Cardiac muscle cell (in vitro differentiated cells and primary cell): Measurements from ENCODE around the gene MRPS18A. TPM values are rescaled to one million over a fixed set of nuclear protein-coding genes. Genes with fewer than 3 reads are reported as not detected.
"Not testable (repeated sequence)": the region's sequence is repeated elsewhere in the genome, so short reads cannot be mapped to it uniquely, and the experiment has no call there.

Source experiments
- DNase-seq, 2 donors: peaks; one replicate each; pipeline versions ENCODE4 v3.0.0 to v3.0.0-alpha.2; 2010 to 2017; ENCODE audit warnings: low read depth in 1 of 2, low spot score in 1 of 2
- H3K27ac ChIP-seq: fragments of 200-600 bp; sonication (generic); 2 replicates; pipeline ENCODE4 v1.5.1; 2016
- H3K27me3 ChIP-seq: fragments of 200-600 bp; sonication (generic); 2 replicates; pipeline ENCODE4 v1.6.0; 2016; ENCODE audit warnings: control low read depth
- H3K36me3 ChIP-seq: fragments of 200-600 bp; sonication (generic); 2 replicates; pipeline ENCODE4 v1.5.1; 2016; ENCODE audit warnings: control low read depth
- H3K4me1 ChIP-seq: fragments of 200-600 bp; sonication (generic); 2 replicates; pipeline ENCODE4 v1.8.1; 2017; ENCODE audit warnings: low read depth, mild to moderate bottlenecking, mixed run types
- H3K4me3 ChIP-seq: fragments of 200-600 bp; sonication (generic); 2 replicates; pipeline ENCODE4 v1.5.1; 2016; ENCODE audit warnings: mild to moderate bottlenecking
- H3K9me3 ChIP-seq: fragments of 200-600 bp; sonication (generic); 2 replicates; pipeline ENCODE4 v1.5.1; 2017; ENCODE audit warnings: low read depth, mild to moderate bottlenecking, control low read depth
- polyA plus RNA-seq: library from polyadenylated mRNA; unstranded; fragments of >200 nt; fragmentation: Nextera tagmentation; extraction: Ambion mirVana; gene quantifications from 2 replicates; pipeline ENCODE4 v1.2.1, GENCODE V29; 2016
- total RNA-seq: library from RNA; depleted of rRNA; stranded (reverse); fragments of >200 nt; gene quantifications from 2 replicates; pipeline ENCODE4 v1.2.3, GENCODE V29; 2016
- TF ChIP-seq, protein P1 (sequence below): IDR thresholded peaks from 2 replicates; pipeline ENCODE4 v1.5.1; 2012; ENCODE audit warnings: low read depth, mild to moderate bottlenecking, low read length

Gene MRPS18A
- total and polyA plus RNA-seq, 2 experiments from 2014 or later: 65.9 to 87.0 TPM

DNA sequence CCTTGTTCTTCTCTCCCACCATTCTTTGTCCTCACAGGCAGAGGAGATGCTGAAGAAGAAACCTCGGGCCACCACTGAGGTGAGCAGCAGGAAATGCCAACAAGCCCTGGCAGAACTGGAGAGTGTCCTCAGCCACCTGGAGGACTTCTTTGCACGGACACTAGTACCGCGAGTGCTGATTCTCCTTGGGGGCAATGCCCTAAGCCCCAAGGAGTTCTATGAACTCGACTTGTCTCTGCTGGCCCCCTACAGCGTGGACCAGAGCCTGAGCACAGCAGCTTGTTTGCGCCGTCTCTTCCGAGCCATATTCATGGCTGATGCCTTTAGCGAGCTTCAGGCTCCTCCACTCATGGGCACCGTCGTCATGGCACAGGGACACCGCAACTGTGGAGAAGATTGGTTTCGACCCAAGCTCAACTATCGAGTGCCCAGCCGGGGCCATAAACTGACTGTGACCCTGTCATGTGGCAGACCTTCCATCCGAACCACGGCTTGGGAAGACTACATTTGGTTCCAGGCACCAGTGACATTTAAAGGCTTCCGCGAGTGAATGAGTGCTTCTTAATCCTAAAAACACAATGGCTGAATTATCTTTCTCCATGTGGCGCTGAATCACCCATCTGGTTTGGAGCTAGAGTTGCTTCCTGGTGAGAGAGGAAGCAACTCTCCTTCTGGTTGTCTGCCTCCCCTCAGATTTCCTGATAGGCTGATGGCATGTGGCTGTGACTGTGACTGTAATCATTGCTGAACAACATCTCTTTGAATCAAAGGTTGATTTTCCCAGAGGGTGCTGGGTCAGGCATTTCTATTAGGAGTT lies 47.4 kb downstream of the MRPS18A start:
- peaks cover 19% of the 10 kb centered on the region for H3K36me3 ChIP-seq
- H3K4me3 ChIP-seq: no peak overlapping the region
- TF ChIP-seq, protein P1, sequence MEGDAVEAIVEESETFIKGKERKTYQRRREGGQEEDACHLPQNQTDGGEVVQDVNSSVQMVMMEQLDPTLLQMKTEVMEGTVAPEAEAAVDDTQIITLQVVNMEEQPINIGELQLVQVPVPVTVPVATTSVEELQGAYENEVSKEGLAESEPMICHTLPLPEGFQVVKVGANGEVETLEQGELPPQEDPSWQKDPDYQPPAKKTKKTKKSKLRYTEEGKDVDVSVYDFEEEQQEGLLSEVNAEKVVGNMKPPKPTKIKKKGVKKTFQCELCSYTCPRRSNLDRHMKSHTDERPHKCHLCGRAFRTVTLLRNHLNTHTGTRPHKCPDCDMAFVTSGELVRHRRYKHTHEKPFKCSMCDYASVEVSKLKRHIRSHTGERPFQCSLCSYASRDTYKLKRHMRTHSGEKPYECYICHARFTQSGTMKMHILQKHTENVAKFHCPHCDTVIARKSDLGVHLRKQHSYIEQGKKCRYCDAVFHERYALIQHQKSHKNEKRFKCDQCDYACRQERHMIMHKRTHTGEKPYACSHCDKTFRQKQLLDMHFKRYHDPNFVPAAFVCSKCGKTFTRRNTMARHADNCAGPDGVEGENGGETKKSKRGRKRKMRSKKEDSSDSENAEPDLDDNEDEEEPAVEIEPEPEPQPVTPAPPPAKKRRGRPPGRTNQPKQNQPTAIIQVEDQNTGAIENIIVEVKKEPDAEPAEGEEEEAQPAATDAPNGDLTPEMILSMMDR: no peak
- H3K9me3 ChIP-seq: no peaks in the 10 kb centered on the region
- no peaks in the 10 kb centered on the region for H3K27me3 ChIP-seq
- peaks cover 14% of the 10 kb centered on the region for H3K4me1 ChIP-seq
- H3K27ac ChIP-seq: no peak overlapping the region
- no peak for DNase-seq

DNA sequence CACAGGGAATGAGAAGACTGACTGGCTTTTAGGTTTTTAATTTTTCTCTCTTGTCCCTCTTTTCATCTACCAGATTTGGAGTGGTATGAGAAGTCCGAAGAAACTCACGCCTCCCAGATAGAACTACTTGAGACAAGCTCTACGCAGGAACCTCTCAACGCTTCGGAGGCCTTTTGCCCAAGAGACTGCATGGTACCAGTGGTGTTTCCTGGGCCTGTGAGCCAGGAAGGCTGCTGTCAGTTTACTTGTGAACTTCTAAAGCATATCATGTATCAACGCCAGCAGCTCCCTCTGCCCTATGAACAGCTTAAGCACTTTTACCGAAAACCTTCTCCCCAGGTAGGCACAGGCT lies 51.3 kb downstream of the MRPS18A start:
- Histone ChIP-seq H3K4me3 (peak overlapping the region; percentile 72), H3K36me3 (peaks cover 15% of the 10 kb centered on the region), H3K9me3 (no peaks in the 10 kb centered on the region), H3K27me3 (no peaks in the 10 kb centered on the region), H3K27ac (peak overlapping the region; percentile 38), H3K4me1 (peaks cover 16% of the 10 kb centered on the region)
- DNase-seq: peak; percentile 9 to 16
- TF ChIP-seq, protein P1: no peak

DNA sequence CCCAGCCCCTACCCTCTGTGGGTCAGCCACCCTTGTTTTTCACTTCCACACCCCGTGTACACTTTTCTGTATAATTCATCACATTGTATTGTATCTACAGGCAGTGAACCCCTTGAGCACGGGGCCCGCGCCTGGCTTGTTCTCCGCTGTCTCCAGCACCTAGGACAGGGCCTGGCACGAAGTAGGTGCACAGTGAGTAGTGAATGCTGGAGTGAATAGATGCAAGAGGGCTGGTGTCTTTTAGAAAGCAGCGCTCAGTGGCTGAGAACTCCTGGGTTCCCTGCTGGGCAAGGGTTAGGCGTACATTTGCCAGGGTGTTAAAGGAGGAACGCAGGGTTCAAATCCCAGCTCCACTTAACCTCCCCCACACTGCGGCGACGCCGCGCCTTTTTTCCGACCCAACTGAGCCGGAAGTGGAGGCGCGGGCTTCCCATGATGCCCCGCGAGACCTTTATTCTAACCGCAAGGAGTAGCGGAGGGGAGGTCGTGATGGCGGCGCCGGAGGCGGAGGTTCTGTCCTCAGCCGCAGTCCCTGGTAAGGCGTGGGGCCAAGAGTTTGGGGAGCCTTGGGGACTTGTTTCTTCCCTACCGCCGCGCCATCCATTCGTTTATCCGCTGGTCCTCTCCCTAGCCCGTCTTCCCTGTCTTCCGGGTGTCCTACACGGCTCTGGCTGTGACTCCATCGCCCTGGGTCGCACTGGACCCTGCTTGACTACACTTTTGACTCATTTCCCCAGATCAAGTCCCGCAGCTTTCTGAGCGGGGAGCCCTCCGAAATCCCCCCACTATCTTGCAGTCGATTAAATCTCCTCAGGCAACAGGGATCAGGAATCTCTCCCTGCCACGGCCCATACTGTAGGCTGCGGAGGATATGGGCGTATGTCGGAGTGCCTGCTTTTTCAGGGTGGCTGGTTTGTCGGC lies 51.9 kb downstream of the MRPS18A start, which contains the start of gene MAD2L1BP:
Gene MAD2L1BP (plus strand): TSS at position 454 of the 921 bp plus-strand sequence. CDS start 36 bp downstream, at position 490.
- TF ChIP-seq, protein P1: no peak
- peaks cover 22% of the 10 kb centered on the region for H3K4me1 ChIP-seq
- H3K4me3 ChIP-seq: peak within 1 kb of the TSS; percentile 72
- no peaks in the 10 kb centered on the region for H3K9me3 ChIP-seq
- peak within 1 kb of the TSS; percentile 38 for H3K27ac ChIP-seq
- DNase-seq: peak; percentile 77 to 80
- peaks cover 12% of the 10 kb centered on the region for H3K36me3 ChIP-seq
- no peaks in the 10 kb centered on the region for H3K27me3 ChIP-seq

DNA sequence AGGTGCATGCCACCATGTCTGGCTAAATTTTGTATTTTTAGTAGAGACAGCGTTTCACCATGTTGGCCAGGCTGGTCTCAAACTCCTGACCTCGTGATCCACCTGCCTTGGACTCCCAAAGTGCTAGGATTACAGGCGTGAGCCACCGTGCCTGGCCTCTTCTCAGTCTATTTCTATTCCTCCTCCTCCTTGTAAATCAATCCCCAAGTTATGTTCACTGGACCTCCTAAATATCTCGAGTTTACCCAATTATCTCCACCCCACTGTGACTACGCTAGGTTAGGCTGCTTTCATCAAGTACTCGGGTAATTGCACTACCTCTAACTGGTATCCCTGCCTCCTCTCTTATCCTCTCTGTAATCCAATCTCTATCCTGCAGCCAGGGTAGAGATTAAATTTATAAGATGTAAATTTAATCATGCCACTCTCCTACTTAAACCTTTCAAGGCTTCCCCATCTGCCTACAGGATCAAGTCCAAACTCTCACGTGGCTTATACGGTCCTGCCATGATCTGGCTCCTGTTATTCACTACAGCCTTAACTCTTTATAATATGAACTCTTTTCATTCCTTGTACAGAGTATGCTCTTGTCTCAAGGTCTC lies 52.8 kb downstream of the MRPS18A start:
- TF ChIP-seq, protein P1: no peak
- no peak overlapping the region for H3K4me3 ChIP-seq

DNA sequence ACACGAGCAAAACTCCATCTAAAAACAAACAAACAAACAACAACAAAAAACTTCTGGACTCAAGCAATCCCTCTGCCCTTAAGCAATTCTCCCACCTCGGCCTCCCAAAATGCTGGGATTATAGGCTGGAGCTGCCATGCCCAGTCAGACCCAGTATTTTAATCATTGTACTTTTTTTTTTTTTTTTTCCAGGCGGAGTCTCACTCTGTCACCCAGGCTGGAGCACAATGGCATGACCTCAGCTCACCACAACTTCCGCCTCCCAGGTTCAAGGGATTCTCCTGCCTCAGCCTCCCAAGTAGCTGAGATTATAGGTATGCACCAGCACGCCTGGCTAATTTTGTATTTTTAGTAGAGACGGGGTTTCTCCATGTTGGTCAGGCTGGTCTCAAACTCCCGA lies 54.6 kb downstream of the MRPS18A start:
- not testable (repeated sequence) for DNase-seq, H3K4me3 ChIP-seq, H3K27ac ChIP-seq, H3K27me3 ChIP-seq, H3K9me3 ChIP-seq, H3K36me3 ChIP-seq
- peaks cover 23% of the 10 kb centered on the region for H3K4me1 ChIP-seq

More for the DNA sequence above, 52.8 kb downstream of the MRPS18A start:
- Histone ChIP-seq H3K9me3 (no peaks in the 10 kb centered on the region), H3K27ac (no peak overlapping the region), H3K4me1 (peaks cover 27% of the 10 kb centered on the region), H3K27me3 (no peaks in the 10 kb centered on the region), H3K36me3 (peaks cover 4% of the 10 kb centered on the region)
- DNase-seq: no peak
